ENCODE results near the gene CTNNA1.
"Not testable (repeated sequence)": the region's sequence is repeated elsewhere in the genome, so short reads cannot be mapped to it uniquely, and the experiment has no call there.

Gene CTNNA1

DNA sequence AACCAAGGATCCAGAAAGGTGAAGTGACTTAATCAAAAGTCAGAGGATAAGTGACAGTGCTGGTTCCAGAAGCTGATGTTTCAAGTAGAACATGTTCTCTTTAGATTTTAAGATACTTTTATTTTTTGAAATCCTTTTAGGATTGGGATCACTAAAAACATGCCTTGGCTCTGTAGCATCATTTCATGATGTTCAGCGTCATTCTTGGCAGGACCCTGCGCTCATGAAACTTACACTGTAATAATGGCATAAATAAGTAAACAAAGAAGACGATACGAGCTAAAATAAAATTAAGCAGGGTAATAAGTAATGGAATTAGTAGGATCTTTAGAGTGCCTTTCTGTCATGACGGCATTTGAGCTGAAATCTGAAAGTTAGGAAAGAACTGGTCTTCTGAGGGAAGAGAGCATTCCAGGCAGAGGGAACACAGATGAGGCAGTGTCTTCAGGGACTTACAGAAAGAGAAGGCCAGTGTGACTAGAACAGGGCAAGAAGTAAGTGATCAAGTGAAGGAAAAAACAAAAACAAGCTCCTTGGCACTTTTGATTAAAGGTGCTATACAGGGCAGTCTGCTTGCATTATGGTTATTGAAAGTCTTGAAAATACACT lies 19.9 kb downstream of the CTNNA1 start:
- Histone ChIP-seq H3K27me3 (no peaks in the 10 kb centered on the region), H3K4me1 (no peaks in the 10 kb centered on the region), H3K36me3 (no peaks in the 10 kb centered on the region; the same call in 1 of the 2 replicates), H3K9me3 (no peaks in the 10 kb centered on the region), H3K4me3 (ENCODE audit: low read depth, low read length) (no peak overlapping the region)
- no peak for DNase-seq
- TF ChIP-seq, protein P1, sequence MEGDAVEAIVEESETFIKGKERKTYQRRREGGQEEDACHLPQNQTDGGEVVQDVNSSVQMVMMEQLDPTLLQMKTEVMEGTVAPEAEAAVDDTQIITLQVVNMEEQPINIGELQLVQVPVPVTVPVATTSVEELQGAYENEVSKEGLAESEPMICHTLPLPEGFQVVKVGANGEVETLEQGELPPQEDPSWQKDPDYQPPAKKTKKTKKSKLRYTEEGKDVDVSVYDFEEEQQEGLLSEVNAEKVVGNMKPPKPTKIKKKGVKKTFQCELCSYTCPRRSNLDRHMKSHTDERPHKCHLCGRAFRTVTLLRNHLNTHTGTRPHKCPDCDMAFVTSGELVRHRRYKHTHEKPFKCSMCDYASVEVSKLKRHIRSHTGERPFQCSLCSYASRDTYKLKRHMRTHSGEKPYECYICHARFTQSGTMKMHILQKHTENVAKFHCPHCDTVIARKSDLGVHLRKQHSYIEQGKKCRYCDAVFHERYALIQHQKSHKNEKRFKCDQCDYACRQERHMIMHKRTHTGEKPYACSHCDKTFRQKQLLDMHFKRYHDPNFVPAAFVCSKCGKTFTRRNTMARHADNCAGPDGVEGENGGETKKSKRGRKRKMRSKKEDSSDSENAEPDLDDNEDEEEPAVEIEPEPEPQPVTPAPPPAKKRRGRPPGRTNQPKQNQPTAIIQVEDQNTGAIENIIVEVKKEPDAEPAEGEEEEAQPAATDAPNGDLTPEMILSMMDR (IDR thresholded peaks at IDR 0.05; ENCODE audit: low read depth, low read length), result no peak

DNA sequence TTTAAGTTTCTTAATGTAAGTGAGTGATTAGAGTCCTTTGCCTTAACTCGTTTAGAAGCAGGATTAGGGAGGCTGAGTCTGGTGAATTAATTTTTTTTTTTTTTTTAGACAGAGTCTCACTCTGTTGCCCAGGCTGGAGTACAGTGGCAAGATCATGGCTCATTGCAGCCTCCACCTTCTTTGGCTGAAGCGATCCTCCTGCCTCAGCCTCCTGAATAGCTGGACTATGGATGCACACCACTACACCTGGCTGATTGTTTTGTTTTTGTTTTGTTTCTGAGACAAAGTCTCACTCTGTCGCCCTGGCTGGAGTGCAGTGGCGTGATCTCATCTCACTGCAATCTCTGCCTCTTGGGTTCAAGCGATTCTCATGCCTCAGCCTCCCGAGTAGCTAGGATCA lies 20.4 kb downstream of the CTNNA1 start:
- not testable (repeated sequence) for H3K27me3 ChIP-seq; H3K4me3 ChIP-seq (ENCODE audit: low read depth, low read length); H3K9me3 ChIP-seq; DNase-seq; H3K4me1 ChIP-seq; H3K36me3 ChIP-seq

DNA sequence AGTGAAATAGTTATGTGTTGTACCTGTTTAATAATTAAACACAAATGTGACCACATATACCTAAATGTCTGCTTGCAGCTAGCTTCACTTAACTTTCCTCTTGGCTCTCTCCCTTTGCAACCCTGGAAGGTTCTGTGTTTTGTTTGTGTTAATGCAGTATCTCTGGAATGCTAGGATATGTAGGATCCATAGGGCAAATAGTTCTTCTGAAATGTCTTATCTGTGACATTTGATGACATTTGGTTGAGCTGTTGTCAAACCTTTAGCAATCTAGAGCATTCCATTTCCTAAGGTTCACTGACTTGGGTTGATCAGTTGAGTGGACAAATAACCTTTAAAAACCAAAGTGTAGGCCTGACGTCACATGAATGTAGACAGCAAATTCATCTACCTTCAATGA lies 21.8 kb downstream of the CTNNA1 start:
- H3K27me3 ChIP-seq, result no peaks in the 10 kb centered on the region
- H3K4me3 ChIP-seq (ENCODE audit: low read depth, low read length), result no peak overlapping the region
- H3K4me1 ChIP-seq, result no peaks in the 10 kb centered on the region
- H3K9me3 ChIP-seq, result no peaks in the 10 kb centered on the region
- TF ChIP-seq, protein P1 (IDR thresholded peaks at IDR 0.05; ENCODE audit: low read depth, low read length), result no peak
- H3K36me3 ChIP-seq, result no peaks in the 10 kb centered on the region; the same call in 1 of the 2 replicates
- no peak for DNase-seq

DNA sequence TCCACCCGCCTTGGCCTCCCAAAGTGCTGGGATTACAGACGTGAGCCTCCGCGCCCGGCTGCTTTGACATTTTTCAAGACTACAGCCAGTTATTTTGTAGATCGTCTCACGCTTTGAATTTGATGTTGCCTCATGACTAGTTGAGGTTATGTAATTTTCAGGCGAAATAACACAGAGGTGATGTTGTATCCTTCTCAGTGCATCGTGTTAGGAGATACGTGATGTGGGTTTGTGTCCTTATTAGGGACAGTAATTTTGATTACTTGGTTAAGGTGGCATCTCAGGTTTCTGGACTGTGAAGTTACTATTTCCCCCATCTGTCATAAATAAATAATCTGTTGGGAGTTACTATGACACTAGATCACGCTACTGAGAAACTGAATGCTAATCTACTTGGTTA lies 25.0 kb downstream of the CTNNA1 start:
- H3K4me3 ChIP-seq (ENCODE audit: low read depth, low read length), result no peak overlapping the region
- H3K27me3 ChIP-seq, result no peaks in the 10 kb centered on the region
- TF ChIP-seq, protein P1 (IDR thresholded peaks at IDR 0.05; ENCODE audit: low read depth, low read length), result no peak
- H3K4me1 ChIP-seq, result no peaks in the 10 kb centered on the region
- no peaks in the 10 kb centered on the region for H3K9me3 ChIP-seq
- no peak for DNase-seq
- H3K36me3 ChIP-seq, result peaks cover 5% of the 10 kb centered on the region

DNA sequence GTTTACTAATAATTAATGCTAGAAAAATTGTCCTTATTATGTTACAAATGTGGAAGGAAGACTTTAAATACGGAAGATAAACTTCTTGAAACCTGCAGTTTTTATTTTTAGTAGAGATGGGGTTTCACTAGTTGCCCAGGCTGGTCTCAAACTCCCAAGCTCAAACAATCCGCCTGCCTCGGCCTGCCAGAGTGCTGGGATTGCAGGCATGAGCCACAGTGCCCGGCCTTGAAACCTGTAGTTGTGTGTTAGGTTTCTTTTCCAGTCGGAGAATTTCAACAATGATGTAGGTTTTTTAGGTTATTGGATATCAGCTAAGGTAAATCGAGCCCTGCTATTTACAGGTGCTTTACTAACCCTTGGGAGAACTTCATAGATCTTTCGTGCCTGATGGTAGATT lies 30.8 kb downstream of the CTNNA1 start:
- Histone ChIP-seq H3K36me3 (peaks cover 5% of the 10 kb centered on the region), H3K9me3 (no peaks in the 10 kb centered on the region), H3K4me3 (ENCODE audit: low read depth, low read length) (no peak overlapping the region), H3K27me3 (no peaks in the 10 kb centered on the region), H3K4me1 (0 out of 2 replicates have a peak, but pooled peaks cover 2% of the 10 kb centered on the region)
- TF ChIP-seq, protein P1 (IDR thresholded peaks at IDR 0.05; ENCODE audit: low read depth, low read length), result no peak
- DNase-seq, result no peak

DNA sequence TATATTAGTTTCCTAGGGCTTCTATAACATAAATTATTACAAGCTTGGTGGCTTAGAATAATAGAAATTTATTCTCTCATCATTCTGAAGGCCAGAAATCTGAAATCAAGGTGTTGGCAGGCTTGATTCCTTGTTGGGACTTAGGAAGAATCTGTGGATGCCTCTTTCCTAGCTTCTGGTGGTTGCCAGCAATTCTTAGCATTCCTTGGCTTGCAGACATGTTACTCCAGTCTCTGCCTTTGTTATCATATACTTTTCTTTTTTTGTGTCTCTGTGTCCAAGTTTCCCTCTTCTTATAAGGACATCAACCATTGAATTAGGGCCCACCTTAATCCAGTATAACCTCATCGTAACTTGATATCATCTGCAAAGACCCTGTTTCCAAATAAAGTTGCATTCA lies 31.4 kb downstream of the CTNNA1 start:
- Histone ChIP-seq H3K4me1 (0 out of 2 replicates have a peak, but pooled peaks cover 2% of the 10 kb centered on the region), H3K36me3 (peaks cover 5% of the 10 kb centered on the region), H3K9me3 (no peaks in the 10 kb centered on the region), H3K27me3 (no peaks in the 10 kb centered on the region), H3K4me3 (ENCODE audit: low read depth, low read length) (no peak overlapping the region)
- TF ChIP-seq, protein P1 (IDR thresholded peaks at IDR 0.05; ENCODE audit: low read depth, low read length), result no peak
- no peak for DNase-seq

All from BE2C (cell line).